Suprapubic skin (tissue), 4 donors: Measurements from ENCODE around the gene HOXD3. TPM values are rescaled to one million over a fixed set of nuclear protein-coding genes. Genes with fewer than 3 reads are reported as not detected.

ENCODE experiments used
- DNase-seq, 2 donors: peaks; one replicate each; pipeline ENCODE4 v3.0.0-alpha.2; 2019; ENCODE audit warnings: low spot score in 2 of 2
- H3K27ac ChIP-seq: fragments of 200-600 bp; sonication (generic); one replicate; pipeline ENCODE4 v1.5.1; 2019
- H3K27me3 ChIP-seq: fragments of 200-600 bp; sonication (generic); one replicate; pipeline ENCODE4 v1.5.1; 2019
- H3K36me3 ChIP-seq: fragments of 200-600 bp; sonication (generic); one replicate; pipeline ENCODE4 v1.5.1; 2019
- H3K4me1 ChIP-seq: fragments of 200-600 bp; sonication (generic); one replicate; pipeline ENCODE4 v1.5.1; 2019
- H3K4me3 ChIP-seq: fragments of 200-600 bp; sonication (generic); one replicate; pipeline ENCODE4 v1.5.1; 2019; ENCODE audit warnings: mild to moderate bottlenecking
- H3K9me3 ChIP-seq: fragments of 200-600 bp; sonication (generic); one replicate; pipeline ENCODE4 v1.5.1; 2019
- EP300 ChIP-seq: sonication (generic); formaldehyde crosslinking; IDR thresholded peaks from one replicate; pipeline ENCODE4 v1.6.1; 2017; ENCODE audit warnings: antibody characterized with exemption
- POLR2A ChIP-seq, 2 donors: fragments of 450-650 bp; IDR thresholded peaks; one replicate each; pipeline ENCODE4 v1.6.1; 2017; ENCODE audit warnings: antibody characterized with exemption in 2 of 2, mild to moderate bottlenecking in 2 of 2, moderate library complexity in 2 of 2
- POLR2AphosphoS5 ChIP-seq, 3 donors: sonication (generic); formaldehyde crosslinking; IDR thresholded peaks; one replicate each; pipeline ENCODE4 v1.6.1; 2017; ENCODE audit warnings: antibody characterized with exemption in 3 of 3
- WGBS: methylation state at CpG from one replicate; pipeline ENCODE4 v1.1.5; 2018; 5-methylcytosine and 5-hydroxymethylcytosine counted together
- total RNA-seq, 4 donors: library from RNA; depleted of rRNA; stranded (reverse); fragments of >200 nt; gene quantifications; one replicate each; pipeline ENCODE4 v1.1.0, GENCODE V29; 2016
- TF ChIP-seq, protein P1 (sequence below), 2 donors: fragments of 200-600 bp in 1 of 2; fragments of 450-650 bp in 1 of 2; sonication (generic) in 1 of 2; IDR thresholded peaks; one replicate each; pipeline ENCODE4 v1.5.1; 2016 to 2019; ENCODE audit warnings: antibody characterized with exemption in 2 of 2, mild to moderate bottlenecking in 1 of 2, moderate library complexity in 1 of 2

HOXD3 gene
- total RNA-seq, 4 donors from 2014 or later: 0.49 to 3.5 (median 1.5) TPM

GRCh38 chr2:176211110-176211509 is 54.0 kb downstream of the HOXD3 start:
- TF ChIP-seq EP300 (no peak), POLR2AphosphoS5 (IDR thresholded peaks at IDR 0.05) (no peak), POLR2A (IDR thresholded peaks at IDR 0.05) (no peak)
- TF ChIP-seq, protein P1, sequence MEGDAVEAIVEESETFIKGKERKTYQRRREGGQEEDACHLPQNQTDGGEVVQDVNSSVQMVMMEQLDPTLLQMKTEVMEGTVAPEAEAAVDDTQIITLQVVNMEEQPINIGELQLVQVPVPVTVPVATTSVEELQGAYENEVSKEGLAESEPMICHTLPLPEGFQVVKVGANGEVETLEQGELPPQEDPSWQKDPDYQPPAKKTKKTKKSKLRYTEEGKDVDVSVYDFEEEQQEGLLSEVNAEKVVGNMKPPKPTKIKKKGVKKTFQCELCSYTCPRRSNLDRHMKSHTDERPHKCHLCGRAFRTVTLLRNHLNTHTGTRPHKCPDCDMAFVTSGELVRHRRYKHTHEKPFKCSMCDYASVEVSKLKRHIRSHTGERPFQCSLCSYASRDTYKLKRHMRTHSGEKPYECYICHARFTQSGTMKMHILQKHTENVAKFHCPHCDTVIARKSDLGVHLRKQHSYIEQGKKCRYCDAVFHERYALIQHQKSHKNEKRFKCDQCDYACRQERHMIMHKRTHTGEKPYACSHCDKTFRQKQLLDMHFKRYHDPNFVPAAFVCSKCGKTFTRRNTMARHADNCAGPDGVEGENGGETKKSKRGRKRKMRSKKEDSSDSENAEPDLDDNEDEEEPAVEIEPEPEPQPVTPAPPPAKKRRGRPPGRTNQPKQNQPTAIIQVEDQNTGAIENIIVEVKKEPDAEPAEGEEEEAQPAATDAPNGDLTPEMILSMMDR (IDR thresholded peaks at IDR 0.05): no peak
- Histone ChIP-seq H3K36me3 (no peaks in the 10 kb centered on the region), H3K4me1 (no peaks in the 10 kb centered on the region), H3K4me3 (no peak overlapping the region), H3K27ac (no peak overlapping the region), H3K27me3 (peaks cover 7% of the 10 kb centered on the region), H3K9me3 (no peaks in the 10 kb centered on the region)
- 69% methylated on average over 1 of the region's 1 CpG for WGBS
- no peak for DNase-seq

- Histone ChIP-seq H3K27ac (no peak overlapping the region), H3K36me3 (no peaks in the 10 kb centered on the region), H3K4me3 (no peak overlapping the region), H3K27me3 (peaks cover 7% of the 10 kb centered on the region), H3K4me1 (no peaks in the 10 kb centered on the region), H3K9me3 (no peaks in the 10 kb centered on the region)
- no peak for DNase-seq
- TF ChIP-seq EP300 (no peak), POLR2AphosphoS5 (IDR thresholded peaks at IDR 0.05) (no peak), POLR2A (IDR thresholded peaks at IDR 0.05) (no peak)
- TF ChIP-seq, protein P1 (IDR thresholded peaks at IDR 0.05): no peak
Measured at GRCh38 chr2:176212276-176212675, 55.2 kb downstream of the HOXD3 start.

DNA sequence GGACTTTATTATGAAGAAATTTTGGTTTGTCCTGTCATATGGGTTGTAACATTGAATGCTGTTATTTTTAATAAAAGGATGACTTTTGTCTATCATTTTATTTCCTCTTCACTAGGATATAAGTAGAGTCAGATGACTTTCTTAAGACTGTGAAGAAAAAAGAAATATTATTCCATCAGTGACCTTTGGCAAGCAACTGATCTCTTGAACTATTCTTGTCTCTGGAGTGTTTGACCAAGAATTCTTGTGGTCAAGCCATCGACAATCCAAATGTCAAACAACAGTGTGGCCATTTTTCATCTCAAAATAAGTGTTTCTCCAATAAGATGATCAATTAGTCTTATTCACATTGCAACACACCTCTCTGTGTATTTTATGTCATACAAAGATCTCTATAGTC is 56.3 kb downstream of the HOXD3 start:
- 69% methylated on average over 1 of the region's 1 CpG for whole genome bisulfite sequencing
- DNase-seq: no peak
- Histone ChIP-seq H3K36me3 (no peaks in the 10 kb centered on the region), H3K9me3 (no peaks in the 10 kb centered on the region), H3K4me3 (no peak overlapping the region), H3K4me1 (no peaks in the 10 kb centered on the region), H3K27ac (no peak overlapping the region), H3K27me3 (peaks cover 7% of the 10 kb centered on the region)
- no peak for TF ChIP-seq POLR2AphosphoS5 (IDR thresholded peaks at IDR 0.05)
- TF ChIP-seq, protein P1 (IDR thresholded peaks at IDR 0.05): no peak
- TF ChIP-seq POLR2A (IDR thresholded peaks at IDR 0.05): no peak
- no peak for TF ChIP-seq EP300

Other genes with a start within 250 kb of the HOXD3 start
- gene LNPK, start 155.0 kb upstream of the HOXD3 start, total RNA-seq: 10 to 100 TPM; 23.1 to 36.1 (median 25.8) TPM
- not detected for gene EVX2, start 73.3 kb upstream of the HOXD3 start, total RNA-seq
- gene HOXD13, start 64.6 kb upstream of the HOXD3 start, total RNA-seq: under 1 TPM in 1 of 4 donors, not detected in 3; 0.19 TPM
- gene HOXD12, start 57.5 kb upstream of the HOXD3 start, total RNA-seq: not detected
- not detected for gene HOXD11, start 50.0 kb upstream of the HOXD3 start, total RNA-seq
- under 1 TPM in 2 of 4 donors, not detected in 2; 0.56 to 0.59 TPM for gene HOXD10, start 40.5 kb upstream of the HOXD3 start, total RNA-seq
- gene HOXD9, start 34.6 kb upstream of the HOXD3 start, total RNA-seq: 1 to 10 TPM in 2 of 4 donors, under 1 TPM in 1, not detected in 1; 0.26 to 3.1 (median 2.6) TPM
- gene HOXD8, start 27.6 kb upstream of the HOXD3 start, total RNA-seq: 1 to 10 TPM; 1.4 to 6.0 (median 2.6) TPM
- 1 to 10 TPM in 2 of 4 donors, not detected in 2; 1.9 to 3.1 TPM for gene HOXD4, start 5.8 kb upstream of the HOXD3 start, total RNA-seq
- under 1 TPM in 2 of 4 donors, not detected in 2; 0.85 to 0.89 TPM for gene HOXD1, start 31.4 kb downstream of the HOXD3 start, total RNA-seq
- 10 to 100 TPM; 23.3 to 33.5 (median 31.2) TPM for gene MTX2, start 112.1 kb downstream of the HOXD3 start, total RNA-seq